ENCODE results near the gene PSD. TPM values are rescaled to one million over a fixed set of nuclear protein-coding genes. Genes with fewer than 3 reads are reported as not detected.

Gene PSD
- total and polyA plus RNA-seq, 11 donors, result 0.14 to 1.7 (median 0.84) TPM

DNA sequence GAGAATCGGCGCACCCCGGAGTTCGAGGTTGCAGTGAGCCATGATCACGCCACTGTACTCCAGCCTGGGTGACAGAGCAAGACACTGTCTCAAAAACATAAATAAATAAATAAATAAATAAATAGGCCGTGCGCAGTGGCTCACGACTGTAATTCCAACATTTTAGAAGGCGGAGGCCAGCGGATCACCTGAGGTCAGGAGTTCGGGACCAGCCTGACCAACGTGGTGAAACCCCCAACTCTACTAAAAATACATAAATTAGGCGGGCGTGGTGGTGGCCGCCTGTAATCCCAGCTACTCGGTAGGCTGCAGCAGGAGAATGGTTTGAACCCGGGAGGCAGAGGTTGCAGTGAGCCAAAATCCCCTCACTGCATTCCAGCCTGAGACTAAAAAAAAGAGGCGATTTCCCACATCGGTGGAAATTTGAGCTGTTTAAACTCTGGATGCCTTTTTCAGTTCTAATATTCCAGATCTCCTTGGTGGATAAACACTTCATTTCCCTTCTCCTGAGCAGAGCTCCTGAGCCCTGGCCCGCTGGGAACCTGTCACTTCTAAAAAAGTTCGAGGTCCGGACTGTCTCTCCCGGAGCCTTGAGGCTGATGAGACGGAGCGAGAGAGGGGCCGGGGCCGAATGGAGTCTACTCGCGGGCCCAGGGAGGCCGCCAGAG, 25.0 kb downstream of the PSD start:
- intact Hi-C loops (cut with DNase I), result loop anchor here in 7 of 10 donors (1.0 to 10.0 kb wide), 10 partner anchors 27 to 191 kb away; partner anchors contain the start of genes FBXL15 (in 3 of the 7) and ACTR1A (in 1 of the 7)
- DNase-seq, result peak in 1 of 5 donors; percentile 24
- peak overlapping the region; percentile 50 to 91 (median 75) for H3K4me3 ChIP-seq
- ATAC-seq, result no peak
- H3K4me1 ChIP-seq, result peaks cover 1 to 35% (median 20%) of the 10 kb centered on the region in 12 donors
- peak overlapping the region; percentile 89 to 99 (median 96) for H3K27ac ChIP-seq
- TF ChIP-seq CTCF (IDR thresholded peaks at IDR 0.05) (peak in 6 of 12 donors; percentile 93 to 99 (median 96)), POLR2A (IDR thresholded peaks at IDR 0.05) (no peak)
- no peaks in the 10 kb centered on the region for H3K9me3 ChIP-seq
- 34 to 38% (median 35%) methylated on average over 30 of the region's 30 CpGs for WGBS, 4 donors
- peaks cover 0 to 21% (median 0%) of the 10 kb centered on the region in 9 donors for H3K36me3 ChIP-seq
- no peaks in the 10 kb centered on the region for H3K27me3 ChIP-seq

DNA sequence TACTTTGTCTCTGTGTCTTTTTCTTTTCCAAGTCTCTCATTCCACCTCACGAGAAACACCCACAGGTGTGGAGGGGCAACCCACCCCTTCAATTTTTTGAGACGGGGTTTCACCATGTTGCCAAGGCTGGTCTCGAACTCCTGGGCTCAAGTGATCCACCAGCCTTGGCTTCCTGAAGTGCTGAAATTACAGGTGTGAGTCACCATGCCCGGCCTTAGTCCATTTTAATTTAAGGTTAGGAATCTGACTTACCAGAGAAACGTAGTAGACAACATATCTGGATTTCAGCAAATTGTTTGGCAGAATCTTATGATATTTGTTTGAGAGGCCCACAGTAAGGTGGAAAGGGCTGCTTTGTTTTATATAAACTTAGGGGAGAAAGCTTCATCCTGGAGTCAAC, 26.3 kb downstream of the PSD start:
- no peaks in the 10 kb centered on the region for H3K9me3 ChIP-seq
- intact Hi-C loops (cut with DNase I), result loop anchor here in 5 of 10 donors (5.0 to 10.0 kb wide), 3 partner anchors 85 to 192 kb away; no protein-coding TSS in a partner anchor
- H3K4me1 ChIP-seq, result peaks cover 0 to 30% (median 20%) of the 10 kb centered on the region in 12 donors
- 89 to 93% (median 90%) methylated on average over 5 of the region's 5 CpGs for WGBS, 4 donors
- peaks cover 0 to 8% (median 0%) of the 10 kb centered on the region in 9 donors for H3K36me3 ChIP-seq
- TF ChIP-seq POLR2A (IDR thresholded peaks at IDR 0.05), result no peak
- TF ChIP-seq CTCF (IDR thresholded peaks at IDR 0.05), result no peak
- ATAC-seq (no peak), DNase-seq (no peak)
- no peak overlapping the region for H3K27ac ChIP-seq
- no peaks in the 10 kb centered on the region for H3K27me3 ChIP-seq
- H3K4me3 ChIP-seq, result no peak overlapping the region

GRCh38 chr10:102389894-102390293, 28.7 kb downstream of the PSD start:
- Histone ChIP-seq H3K9me3 (no peaks in the 10 kb centered on the region), H3K27ac (no peak overlapping the region), H3K4me3 (no peak overlapping the region), H3K27me3 (no peaks in the 10 kb centered on the region), H3K4me1 (peaks cover 0 to 21% (median 11%) of the 10 kb centered on the region in 12 donors), H3K36me3 (no peaks in the 10 kb centered on the region)
- intact Hi-C loops (cut with DNase I), result loop anchor here in 7 of 10 donors (5.0 to 10.0 kb wide), 5 partner anchors 85 to 195 kb away; no protein-coding TSS in a partner anchor
- no peak for TF ChIP-seq POLR2A (IDR thresholded peaks at IDR 0.05)
- TF ChIP-seq CTCF (IDR thresholded peaks at IDR 0.05), result no peak
- 88 to 91% (median 90%) methylated on average over 3 of the region's 3 CpGs for WGBS, 4 donors
- ATAC-seq (no peak), DNase-seq (no peak)

DNA sequence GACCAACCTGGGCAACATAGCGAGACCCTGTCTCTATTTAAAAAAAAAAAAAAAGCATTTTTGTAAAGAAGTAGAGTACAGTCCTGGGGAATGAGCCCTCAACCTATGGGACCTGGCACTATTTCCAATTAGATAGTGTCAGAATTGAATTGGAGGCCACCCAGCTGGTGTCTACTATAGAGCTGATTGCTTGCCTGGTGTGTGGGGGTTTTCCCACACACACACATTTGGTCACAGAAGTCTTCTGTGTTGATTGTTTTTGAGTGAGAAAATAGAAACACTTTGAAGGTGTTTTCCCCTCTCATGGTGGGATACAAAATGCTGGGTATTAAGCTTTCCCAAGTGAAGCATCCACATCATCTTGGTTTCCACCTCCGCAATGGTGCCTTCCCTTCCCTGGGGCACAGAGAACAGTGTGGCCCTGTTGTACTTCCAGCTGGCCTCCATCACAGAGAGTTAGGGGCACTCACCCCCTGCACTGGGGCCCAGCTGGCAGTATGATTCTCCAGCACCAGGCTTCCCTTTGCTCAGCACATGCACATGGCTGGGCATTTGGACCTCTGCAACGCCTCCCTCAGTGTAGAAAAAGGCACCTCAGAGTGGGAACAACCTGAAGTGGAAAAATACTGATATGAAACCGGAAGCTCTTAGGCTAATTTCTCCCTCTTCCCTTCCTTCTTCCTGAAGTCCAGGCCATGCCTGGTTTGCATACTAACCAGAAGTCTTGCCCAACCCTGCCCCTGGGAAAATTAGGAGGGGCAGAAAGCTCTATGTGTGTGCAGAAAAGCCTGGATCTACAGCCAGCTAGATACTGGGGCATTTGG, 33.8 kb downstream of the PSD start:
- H3K4me1 ChIP-seq, result peaks cover 0 to 17% (median 0%) of the 10 kb centered on the region in 12 donors
- H3K27ac ChIP-seq, result no peak overlapping the region
- TF ChIP-seq CTCF (IDR thresholded peaks at IDR 0.05) (no peak), POLR2A (IDR thresholded peaks at IDR 0.05) (no peak)
- no peak overlapping the region for H3K4me3 ChIP-seq
- H3K9me3 ChIP-seq, result no peaks in the 10 kb centered on the region
- no peaks in the 10 kb centered on the region for H3K27me3 ChIP-seq
- 55 to 72% (median 61%) methylated on average over 4 of the region's 4 CpGs for WGBS, 4 donors
- ATAC-seq (peak in 2 of 4 donors; percentile 35 to 48), DNase-seq (no peak)
- intact Hi-C loops (cut with DNase I), result loop anchor here in 2 of 10 donors (5.0 to 10.0 kb wide), 2 partner anchors 90 to 187 kb away; no protein-coding TSS in a partner anchor
- peaks cover 2 to 38% (median 33%) of the 10 kb centered on the region in 9 donors for H3K36me3 ChIP-seq
